Stimulated activated CD8-positive, alpha-beta memory T cell treated with anti-CD3 and anti-CD28 coated beads, Interleukin-7, amount 100 ng/mL, for 4 hours (primary cell): Measurements from ENCODE around the gene RNASE11.
"Not testable (repeated sequence)": the region's sequence is repeated elsewhere in the genome, so short reads cannot be mapped to it uniquely, and the experiment has no call there.

Experiments
- DNase-seq, 2 donors: peaks; one replicate each; pipeline ENCODE4 v3.0.0-alpha.2; 2020; ENCODE audit warnings: low read depth in 2 of 2

Gene RNASE11

DNA sequence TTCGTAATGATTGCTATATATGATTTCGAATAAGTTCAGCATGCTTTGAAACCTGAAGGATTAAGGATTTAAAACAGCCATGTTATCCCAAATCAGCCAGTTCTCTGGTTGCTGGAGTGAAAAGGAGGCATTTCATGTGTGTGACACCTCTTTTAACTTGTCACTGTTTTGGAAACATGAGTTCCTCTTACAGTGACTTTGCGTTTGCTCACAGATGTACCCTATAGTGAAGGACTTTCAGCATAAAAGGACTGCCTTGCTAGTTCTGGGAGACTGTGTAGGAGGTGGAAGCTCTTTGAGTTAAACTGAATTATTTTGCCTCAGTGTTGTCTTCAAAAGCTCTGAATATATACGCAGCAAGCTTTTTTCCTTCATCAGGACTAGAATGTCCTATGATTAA is 7.6 kb downstream of the RNASE11 start:
- no peak for DNase-seq

DNA sequence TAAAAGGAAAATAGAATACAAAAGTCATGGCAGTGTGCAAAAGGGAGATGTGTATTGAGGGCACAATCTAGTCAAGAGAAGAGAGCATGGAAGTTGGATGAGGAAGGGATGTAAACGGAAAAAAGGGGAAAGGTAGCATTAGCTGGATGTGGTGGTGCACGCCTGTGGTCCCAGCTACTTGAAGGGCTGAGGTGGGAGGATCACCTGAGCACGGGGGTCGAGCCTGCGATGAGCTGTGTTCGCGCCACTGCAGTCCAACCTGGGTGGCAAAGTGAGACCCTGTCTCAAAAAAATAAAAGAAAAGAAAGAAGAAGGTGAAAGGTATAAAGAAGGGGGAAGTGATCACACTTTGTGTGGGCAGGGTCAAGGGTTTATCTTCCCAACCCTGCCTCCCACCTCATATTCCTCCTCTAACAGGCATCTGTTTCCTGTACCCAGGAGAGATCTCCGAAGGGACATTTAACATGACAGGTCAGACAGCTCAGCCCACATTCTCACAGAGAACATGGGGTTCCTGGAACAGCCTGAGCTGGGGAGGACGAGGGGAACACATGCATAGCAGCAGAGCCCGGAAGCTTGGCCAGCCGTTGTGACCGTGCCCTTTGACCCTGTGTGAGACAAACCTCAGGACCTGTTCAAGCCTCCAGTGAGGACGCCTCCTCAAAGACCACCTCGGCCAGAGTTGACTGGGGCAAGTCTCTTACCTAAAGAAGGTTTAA is 8.9 kb downstream of the RNASE11 start:
- DNase-seq = no peak

DNA sequence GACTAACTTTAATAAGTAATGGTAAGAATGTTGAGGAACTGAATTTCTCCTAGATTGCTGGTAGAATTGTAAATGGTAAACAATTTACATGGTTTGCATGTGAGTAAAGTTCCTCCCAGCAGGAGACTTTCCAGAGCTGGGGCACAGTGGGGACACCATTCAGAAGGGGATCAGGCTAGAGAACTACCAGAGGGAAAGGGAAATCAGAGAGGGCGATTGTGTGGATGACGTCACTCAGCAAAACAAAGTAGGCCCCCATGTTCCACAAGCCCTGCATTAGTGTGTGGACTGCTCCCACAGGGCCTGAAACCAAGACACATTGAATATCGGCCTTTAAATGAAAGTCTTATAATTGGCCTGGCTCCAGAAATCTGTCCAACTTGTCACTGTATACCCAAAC is 9.5 kb downstream of the RNASE11 start:
- no peak for DNase-seq

DNA sequence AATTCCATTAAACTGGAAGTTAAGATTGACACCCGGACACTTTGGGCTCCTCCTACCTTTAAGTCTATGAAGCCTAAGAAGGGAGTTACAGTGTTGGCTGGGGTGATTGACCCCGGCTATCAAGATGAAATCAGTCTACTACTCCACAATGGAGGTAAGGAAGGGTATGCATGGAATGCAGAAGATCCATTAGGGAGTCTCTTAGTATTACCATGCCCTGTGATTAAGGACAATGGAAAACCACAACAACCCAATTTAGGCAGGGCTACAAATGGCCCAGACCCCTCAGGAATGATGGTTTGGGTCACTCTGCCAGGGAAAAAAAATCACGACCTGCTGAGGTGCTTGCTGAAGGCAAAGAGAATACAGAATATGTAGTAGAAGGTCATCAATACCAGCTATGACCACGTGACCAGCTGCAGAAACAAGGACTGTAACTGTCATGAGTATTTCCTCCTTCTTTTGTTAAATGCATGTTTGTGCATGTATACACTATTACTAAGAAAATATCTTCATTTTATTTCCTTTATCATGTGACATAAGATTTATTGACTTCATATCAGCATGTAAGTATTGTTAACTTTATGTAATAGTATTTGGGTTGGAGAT is 15.3 kb downstream of the RNASE11 start:
- not testable (repeated sequence) for DNase-seq

GRCh38 chr14:20570720-20571119 is 17.1 kb downstream of the RNASE11 start:
- not testable (repeated sequence) for DNase-seq

DNA sequence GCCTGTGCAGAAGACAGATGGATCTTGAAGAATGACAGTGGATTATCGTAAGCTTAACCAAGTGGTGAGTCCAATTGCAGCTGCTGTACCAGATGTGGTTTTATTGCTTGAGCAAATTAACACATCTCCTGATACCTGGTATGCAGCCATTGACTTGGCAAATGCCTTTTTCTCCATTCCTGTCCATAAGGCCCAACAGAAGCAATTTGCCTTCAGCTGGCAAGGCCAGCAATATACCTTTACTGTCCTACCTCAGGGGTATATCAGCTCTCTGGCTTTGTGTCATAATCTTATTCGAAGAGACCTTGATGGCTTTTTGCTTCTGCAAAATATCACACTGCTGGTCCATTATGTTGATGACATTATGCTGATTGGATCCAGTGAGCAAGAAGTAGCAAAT is 17.9 kb downstream of the RNASE11 start:
- not testable (repeated sequence) for DNase-seq

DNA sequence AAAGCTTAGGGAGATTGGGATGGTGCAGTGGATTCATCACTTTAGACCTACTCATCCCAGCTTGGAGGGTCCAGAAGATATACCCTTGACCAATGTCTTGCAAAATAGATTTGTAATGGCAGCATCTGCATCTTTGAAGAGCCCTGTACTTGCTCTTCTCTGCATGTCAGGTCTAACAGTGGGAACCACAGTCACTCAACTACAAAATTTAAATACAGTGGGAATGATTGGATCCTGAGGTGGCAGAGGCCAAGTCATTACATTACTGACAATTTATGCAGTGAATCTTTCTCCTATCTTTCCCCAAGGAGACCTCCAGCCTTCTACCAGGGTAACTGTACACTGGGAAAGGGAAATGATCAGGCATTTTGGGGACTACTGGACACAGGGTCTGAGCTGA is 18.7 kb downstream of the RNASE11 start:
- no peak for DNase-seq

- no peak for DNase-seq
Observed at GRCh38 chr14:20568393-20568792, 19.4 kb downstream of the RNASE11 start.

DNA sequence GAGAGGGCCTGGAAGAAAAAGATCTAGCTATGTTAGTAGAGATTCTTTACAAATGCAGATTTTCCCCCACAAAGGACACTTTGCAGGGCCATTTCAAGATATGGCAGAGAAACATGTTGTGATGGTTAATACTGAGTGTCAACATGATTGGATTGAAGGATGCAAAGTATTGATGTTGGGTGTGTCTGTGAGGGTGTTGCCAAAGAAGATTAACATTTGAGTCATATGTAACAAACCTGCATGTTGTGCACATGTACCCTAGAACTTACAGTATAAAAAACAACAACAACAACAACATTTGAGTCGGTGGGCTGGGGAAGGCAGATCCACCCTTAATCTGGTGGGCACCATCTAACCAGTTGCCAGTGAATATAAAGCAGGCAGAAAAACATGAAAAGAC is 20.6 kb downstream of the RNASE11 start:
- not testable (repeated sequence) for DNase-seq

DNA sequence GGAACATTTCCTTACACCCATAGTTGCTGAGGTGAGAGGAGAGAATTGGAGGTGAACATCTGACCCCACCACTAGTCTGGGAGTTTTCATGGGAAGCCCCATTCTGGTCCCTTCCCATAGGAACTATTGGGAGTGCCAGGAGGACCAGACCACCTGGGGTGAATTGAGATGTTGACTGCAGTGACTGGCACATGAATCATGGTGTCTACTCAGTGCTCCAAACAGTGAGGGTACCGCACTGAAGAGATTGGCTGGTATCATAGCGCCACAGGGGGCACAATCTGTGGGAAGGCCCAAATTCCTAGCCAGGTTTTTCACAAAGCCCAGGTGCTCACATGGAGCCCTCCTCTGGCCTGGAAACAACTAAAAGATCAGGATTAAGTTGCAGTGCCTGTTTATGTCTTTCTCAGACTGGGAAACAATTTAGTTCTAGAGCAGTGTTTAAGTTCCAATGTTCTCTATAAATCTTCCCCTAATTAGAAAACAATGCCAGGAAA is 23.3 kb downstream of the RNASE11 start:
- DNase-seq = no peak

DNA sequence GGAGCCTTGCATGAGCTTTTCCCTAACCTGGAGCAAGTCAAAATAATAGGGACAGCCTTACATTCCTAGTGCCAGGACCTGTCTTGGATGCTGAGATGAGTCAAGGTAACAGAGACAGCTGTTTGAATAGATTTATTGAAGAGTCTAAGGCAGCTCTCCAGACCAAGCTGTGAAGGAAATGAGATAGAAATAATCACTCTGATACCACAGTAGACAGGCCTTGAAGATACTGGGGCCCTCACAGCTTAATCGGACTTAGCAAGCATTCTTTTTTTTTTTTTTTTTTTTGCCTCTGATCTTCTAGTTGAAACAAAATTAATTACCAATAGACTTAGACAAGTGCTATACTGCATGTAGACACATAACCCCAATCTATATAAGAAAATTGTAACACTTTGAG is 23.8 kb downstream of the RNASE11 start:
- no peak for DNase-seq

DNA sequence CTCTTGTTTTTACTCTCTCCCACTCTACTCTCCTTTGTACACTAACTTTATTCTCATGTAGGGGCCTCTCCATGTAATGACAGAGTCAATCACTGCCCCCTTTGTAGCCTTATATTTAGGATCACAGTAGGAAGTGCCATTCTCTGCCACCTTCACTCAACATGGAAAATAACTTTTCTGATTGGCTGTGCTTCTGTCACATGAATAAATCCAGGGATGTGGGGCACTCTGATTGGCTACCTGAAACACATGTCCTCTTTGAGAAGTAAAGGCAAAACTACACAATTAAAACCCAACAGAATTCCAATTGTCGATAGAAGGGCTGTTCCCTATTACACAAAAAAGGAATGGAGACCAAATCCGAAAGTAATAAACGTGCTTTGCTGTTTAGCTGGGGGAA is 26.8 kb downstream of the RNASE11 start, which contains the start of gene RNASE9:
RNASE9 (minus strand) TSS at position 87 of the 400 bp plus-strand sequence.
- no peak for DNase-seq

- DNase-seq = no peak
Observed at GRCh38 chr14:20559461-20559904, 28.3 kb downstream of the RNASE11 start.

DNA sequence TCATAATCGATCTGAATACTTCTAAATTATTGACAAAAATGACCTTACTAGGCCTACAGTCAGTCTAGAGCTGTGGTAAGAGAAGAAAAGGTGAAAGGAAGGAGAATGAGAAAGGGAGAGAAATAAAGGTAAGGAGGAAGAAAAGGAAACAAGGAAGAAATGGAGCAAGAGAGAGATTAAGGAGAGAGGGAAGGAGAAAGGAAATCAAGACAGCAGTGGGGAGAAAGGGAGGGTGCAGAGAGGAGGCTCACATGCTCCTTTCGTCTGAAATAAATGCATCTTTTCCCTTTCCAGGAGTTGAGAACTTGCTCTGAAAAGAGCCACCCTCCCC is 30.6 kb downstream of the RNASE11 start:
- DNase-seq = no peak

DNA sequence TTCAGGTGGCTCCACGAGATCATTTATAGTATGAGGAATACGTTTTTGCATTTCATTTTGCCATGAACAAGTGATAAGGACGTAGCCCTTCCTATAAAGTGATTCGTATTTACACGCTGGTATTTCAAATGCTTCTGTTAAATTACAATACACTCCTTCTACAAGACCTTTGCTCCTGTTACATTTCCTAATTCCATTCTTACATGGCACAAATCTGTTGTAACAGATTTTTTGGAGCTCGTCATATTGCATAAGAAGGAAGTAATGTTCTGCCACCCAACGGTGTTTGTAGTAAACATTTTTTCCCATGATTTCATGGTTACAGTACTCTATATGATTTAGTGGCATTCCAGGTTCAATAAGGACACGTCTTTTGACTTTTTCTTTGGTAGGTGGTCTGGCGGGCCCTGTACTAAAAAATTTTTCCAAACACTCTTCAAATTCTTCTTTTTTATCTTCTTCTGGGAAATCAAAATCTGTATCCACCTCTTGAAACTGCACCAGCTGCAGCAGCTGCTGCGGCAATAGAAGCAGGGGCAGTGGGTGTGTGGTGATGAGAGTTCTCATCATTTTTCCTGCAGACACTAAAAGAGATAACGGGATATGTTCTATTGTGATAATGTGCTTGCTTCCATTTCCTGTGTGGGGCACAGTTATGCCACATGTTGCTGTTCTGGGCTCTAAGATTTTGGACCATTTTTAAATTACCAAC is 31.1 kb downstream of the RNASE11 start:
- DNase-seq = no peak

DNA sequence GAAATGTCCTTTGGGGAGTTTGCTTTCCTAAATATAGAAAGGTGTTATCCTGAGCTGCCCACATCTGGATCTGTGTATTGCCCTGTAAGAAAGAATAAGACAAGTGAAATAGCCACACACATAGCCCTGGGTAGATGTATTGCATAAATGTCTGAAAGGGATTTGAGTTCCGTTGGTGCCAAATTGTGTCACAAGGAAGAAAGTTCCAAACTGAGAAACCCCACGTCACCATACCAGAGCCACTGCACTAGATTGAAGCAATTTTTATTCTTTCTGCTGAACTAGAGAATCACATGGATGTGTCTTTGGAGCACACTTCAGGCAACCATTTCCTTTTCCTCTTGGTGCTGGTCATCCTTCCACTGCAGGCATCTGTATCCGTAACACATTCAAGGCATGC is 32.0 kb downstream of the RNASE11 start:
- DNase-seq = no peak

DNA sequence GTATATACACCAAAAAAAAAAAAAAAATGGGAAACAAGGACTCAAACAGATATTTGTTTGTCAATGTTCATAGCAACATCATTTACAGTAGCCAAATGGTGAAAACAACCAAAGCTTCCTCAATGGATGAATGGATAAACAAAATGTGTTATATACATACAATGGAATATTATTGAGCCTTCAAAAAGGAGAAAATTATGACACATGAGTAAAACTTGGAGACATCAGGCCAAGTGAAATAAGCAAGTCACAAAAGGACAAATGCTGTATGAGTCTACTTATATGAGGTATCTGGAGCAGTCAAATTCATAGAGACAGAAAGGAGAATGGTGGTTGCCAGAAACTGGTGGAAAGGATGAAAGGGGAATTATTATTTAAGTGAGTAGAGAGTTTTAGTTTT is 34.8 kb downstream of the RNASE11 start:
- no peak for DNase-seq

DNA sequence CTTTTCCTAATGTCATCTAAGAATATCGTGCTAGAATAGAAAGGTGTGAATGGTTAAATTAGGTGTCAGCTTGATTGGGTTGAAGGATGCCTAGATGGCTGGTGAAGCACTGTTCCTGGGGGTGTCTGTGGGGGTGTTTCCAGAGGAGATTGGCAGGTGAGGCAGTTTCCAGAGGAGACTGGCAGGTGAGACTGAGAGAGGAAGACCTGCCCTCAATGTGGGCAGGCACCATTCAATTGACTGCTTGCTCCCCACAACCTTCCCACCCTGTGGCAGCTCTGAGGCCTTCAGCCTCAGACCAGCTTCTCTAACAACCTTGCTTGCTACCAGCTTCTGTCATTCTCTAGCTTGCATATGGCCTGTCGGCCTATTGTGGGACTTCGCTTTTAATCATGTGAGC is 36.2 kb downstream of the RNASE11 start:
- no peak for DNase-seq

- DNase-seq = no peak
Observed at GRCh38 chr14:20550926-20551325, 36.9 kb downstream of the RNASE11 start.

DNA sequence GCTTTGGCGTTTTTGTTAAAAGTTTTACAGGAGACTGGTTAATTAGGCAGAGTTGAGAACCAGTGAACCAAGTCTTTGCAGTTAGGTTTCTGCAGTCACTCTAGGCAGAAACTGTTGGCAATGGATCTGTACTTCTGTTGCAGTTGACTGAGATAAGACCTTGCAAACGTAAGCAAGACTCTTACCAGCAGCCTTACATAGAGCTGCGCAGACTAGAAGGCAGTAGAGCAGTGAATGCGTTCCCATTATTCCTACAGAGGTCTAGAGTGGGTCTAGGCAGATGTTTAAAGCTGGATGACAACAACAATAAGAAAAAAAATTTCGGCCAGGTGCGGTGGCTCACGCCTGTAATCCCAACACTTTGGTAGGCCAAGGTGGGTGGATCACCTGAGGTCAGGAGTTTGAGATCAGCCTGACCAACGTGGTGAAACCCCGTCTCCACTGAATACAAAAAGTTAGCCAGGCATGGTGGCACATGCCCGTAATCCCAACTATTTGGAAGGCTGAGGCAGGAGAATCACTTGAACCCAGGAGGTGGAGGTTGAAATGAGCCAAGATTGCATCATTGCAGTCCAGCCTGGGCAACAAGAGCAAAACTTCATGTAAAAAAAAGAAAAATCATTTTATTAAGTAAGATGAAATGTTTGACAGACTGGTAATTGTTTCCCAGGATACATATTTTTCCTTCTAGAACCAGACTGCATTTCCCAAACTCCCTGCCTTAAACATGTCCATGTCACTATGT is 39.2 kb downstream of the RNASE11 start:
- DNase-seq = no peak

- DNase-seq = no peak
Observed at GRCh38 chr14:20546877-20547276, 40.9 kb downstream of the RNASE11 start.

DNA sequence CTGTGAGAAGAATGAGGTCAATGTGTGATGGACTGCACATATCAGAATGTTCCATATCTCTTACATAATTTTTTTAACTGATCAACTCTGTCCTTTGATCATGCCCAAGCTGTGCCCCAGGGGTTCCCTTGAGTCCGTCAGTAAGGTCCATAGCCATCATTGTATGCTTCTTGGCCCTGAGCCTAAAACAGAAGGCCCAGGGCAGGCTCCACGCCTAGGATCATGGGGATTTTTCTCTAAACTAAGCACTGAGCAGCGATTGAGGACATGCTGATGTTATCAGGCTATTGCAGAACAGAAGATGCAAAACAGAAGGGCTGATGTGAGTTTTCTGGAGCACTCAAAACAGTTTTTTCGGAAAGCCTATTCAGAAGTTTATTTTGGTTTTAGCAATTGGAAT is 47.9 kb downstream of the RNASE11 start:
- DNase-seq = no peak
